Islet precursor cell (in vitro differentiated cells): Measurements from ENCODE around the gene GPC6.

Experiments
- DNase-seq: peaks from one replicate; pipeline ENCODE4 v3.0.0-alpha.2; 2018

GPC6 gene

GRCh38 chr13:93624311-93624777 lies 397.7 kb downstream of the GPC6 start:
- no peak for DNase-seq

- no peak for DNase-seq
Observed at GRCh38 chr13:93625536-93625935, 398.9 kb downstream of the GPC6 start.

- no peak for DNase-seq
Observed at GRCh38 chr13:93628136-93628797, 401.7 kb downstream of the GPC6 start.

GRCh38 chr13:93635616-93636032 lies 409.0 kb downstream of the GPC6 start:
- no peak for DNase-seq

GRCh38 chr13:93637852-93638251 lies 411.2 kb downstream of the GPC6 start:
- DNase-seq = no peak

- no peak for DNase-seq
Observed at GRCh38 chr13:93640452-93640851, 413.8 kb downstream of the GPC6 start.

- DNase-seq = no peak
Observed at GRCh38 chr13:93646245-93646644, 419.6 kb downstream of the GPC6 start.

- DNase-seq = no peak
Observed at GRCh38 chr13:93649496-93649895, 422.9 kb downstream of the GPC6 start.

GRCh38 chr13:93653776-93654175 lies 427.2 kb downstream of the GPC6 start:
- no peak for DNase-seq

GRCh38 chr13:93655154-93655553 lies 428.5 kb downstream of the GPC6 start:
- DNase-seq = no peak

GRCh38 chr13:93660391-93661063 lies 433.9 kb downstream of the GPC6 start:
- DNase-seq = no peak

- no peak for DNase-seq
Observed at GRCh38 chr13:93670866-93671265, 444.3 kb downstream of the GPC6 start.

GRCh38 chr13:93672996-93673395 lies 446.4 kb downstream of the GPC6 start:
- no peak for DNase-seq

- DNase-seq = no peak
Observed at GRCh38 chr13:93673885-93674284, 447.3 kb downstream of the GPC6 start.

- no peak for DNase-seq
Observed at GRCh38 chr13:93674337-93674755, 447.7 kb downstream of the GPC6 start.

GRCh38 chr13:93680329-93680728 lies 453.7 kb downstream of the GPC6 start:
- DNase-seq = no peak

GRCh38 chr13:93685900-93686299 lies 459.3 kb downstream of the GPC6 start:
- no peak for DNase-seq

GRCh38 chr13:93686399-93686798 lies 459.8 kb downstream of the GPC6 start:
- no peak for DNase-seq

GRCh38 chr13:93687261-93687660 lies 460.7 kb downstream of the GPC6 start:
- DNase-seq = no peak

GRCh38 chr13:93689333-93689732 lies 462.7 kb downstream of the GPC6 start:
- no peak for DNase-seq

- no peak for DNase-seq
Observed at GRCh38 chr13:93690139-93690538, 463.5 kb downstream of the GPC6 start.

- DNase-seq = no peak
Observed at GRCh38 chr13:93698016-93698613, 471.5 kb downstream of the GPC6 start.

GRCh38 chr13:93700115-93700514 lies 473.5 kb downstream of the GPC6 start:
- DNase-seq = no peak
